HL-60 (cell line): ENCODE results near the gene DOCK9.

ENCODE experiments used
- DNase-seq, 2 experiments: peaks; one replicate each; pipeline ENCODE4 v3.0.0-alpha.2; 2010 to 2020; ENCODE audit warnings: low read depth in 1 of 2, low spot score in 1 of 2
- H3K27ac ChIP-seq: fragments of 250-450 bp; sonication (Bioruptor Pico); replicated peaks from 2 replicates; pipeline ENCODE4 v1.5.1; 2020; ENCODE audit warnings: mild to moderate bottlenecking, moderate library complexity
- H3K27me3 ChIP-seq: fragments of 250-450 bp; sonication (Bioruptor Pico); 2 replicates; pipeline ENCODE4 v1.5.1; 2021; ENCODE audit warnings: mild to moderate bottlenecking, moderate library complexity; ENCODE audit not compliant: insufficient read depth, poor library complexity, severe bottlenecking
- H3K4me3 ChIP-seq: replicated peaks from 2 replicates; pipeline ENCODE4 v1.5.1; 2011; ENCODE audit warnings: mild to moderate bottlenecking, control low read depth, low read length; ENCODE audit not compliant: insufficient read depth
- CTCF ChIP-seq: IDR thresholded peaks from one replicate; pipeline ENCODE4 v1.5.1; 2011; ENCODE audit warnings: low read length, control low read depth, inconsistent platforms; ENCODE audit not compliant: insufficient read depth
- GABPA ChIP-seq: IDR thresholded peaks from 2 replicates; pipeline ENCODE4 v1.6.1; 2012; ENCODE audit warnings: low read depth
- POLR2AphosphoS5 ChIP-seq: IDR thresholded peaks from 2 replicates; pipeline ENCODE4 v1.6.1; 2012; ENCODE audit warnings: low read depth
- REST ChIP-seq: IDR thresholded peaks from 2 replicates; pipeline ENCODE4 v1.6.1; 2012; ENCODE audit warnings: low read depth; ENCODE audit not compliant: insufficient replicate concordance
- SPI1 ChIP-seq: IDR thresholded peaks from 2 replicates; pipeline ENCODE4 v1.6.1; 2012; ENCODE audit warnings: low read depth, mild to moderate bottlenecking, borderline replicate concordance

The DOCK9 gene

DNA sequence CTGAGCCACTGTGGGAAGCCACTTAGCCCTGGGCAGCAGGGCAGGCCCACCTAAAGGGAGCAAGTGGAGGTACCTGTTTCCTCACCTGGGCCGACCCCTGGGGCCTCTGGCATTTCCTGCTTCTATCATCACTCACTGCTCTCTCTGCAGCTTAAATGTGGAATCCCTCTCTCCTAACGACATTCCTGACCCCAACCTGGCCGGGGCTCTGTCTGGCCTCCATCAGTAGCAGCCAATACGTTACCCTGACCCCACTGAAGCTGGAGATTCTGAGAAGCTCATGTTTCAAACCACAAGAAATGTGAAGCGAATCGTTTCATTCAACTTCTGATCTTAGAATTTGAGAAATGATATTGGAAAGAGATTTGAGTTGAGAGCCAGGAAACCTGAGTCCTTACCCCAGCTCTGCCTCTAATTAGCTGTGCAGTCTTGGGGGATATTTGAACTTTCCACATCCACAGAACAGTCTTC lies 39.9 kb downstream of the DOCK9 start:
- no peak for TF ChIP-seq SPI1
- TF ChIP-seq GABPA = no peak
- TF ChIP-seq POLR2AphosphoS5 = no peak
- TF ChIP-seq REST = no peak
- TF ChIP-seq CTCF = no peak
- no peak for DNase-seq
- H3K27me3 ChIP-seq = peaks cover 2% of the 10 kb centered on the region
- no peak overlapping the region for H3K27ac ChIP-seq
- no peak overlapping the region for H3K4me3 ChIP-seq

- no peak overlapping the region for H3K4me3 ChIP-seq
- H3K27me3 ChIP-seq = no peaks in the 10 kb centered on the region
- DNase-seq = no peak
- H3K27ac ChIP-seq = no peak overlapping the region
- TF ChIP-seq GABPA = no peak
- TF ChIP-seq REST = no peak
- no peak for TF ChIP-seq POLR2AphosphoS5
- no peak for TF ChIP-seq CTCF
- TF ChIP-seq SPI1 = no peak
These were observed 43.6 kb downstream of the DOCK9 start for GRCh38 chr13:98934243-98934642.

GRCh38 chr13:98930151-98930591 lies 47.7 kb downstream of the DOCK9 start:
- H3K27ac ChIP-seq = no peak overlapping the region
- H3K27me3 ChIP-seq = peaks cover 2% of the 10 kb centered on the region
- H3K4me3 ChIP-seq = no peak overlapping the region
- no peak for TF ChIP-seq POLR2AphosphoS5
- TF ChIP-seq GABPA = no peak
- TF ChIP-seq CTCF = no peak
- TF ChIP-seq SPI1 = no peak
- no peak for TF ChIP-seq REST
- no peak for DNase-seq
